ENCODE measurements around the gene TFF2. TPM values are rescaled to one million over a fixed set of nuclear protein-coding genes. Genes with fewer than 3 reads are reported as not detected.

Gene TFF2
- not detected for polyA plus RNA-seq (ENCODE audit: insufficient read length in 3 of 3)
- long read RNA-seq, donor 1, result 0 reads
- long read RNA-seq, donor 2, partial matches to known transcripts, result 0 of 1 reads
- long read RNA-seq, donor 2, other reads (novel, unspliced or antisense), result 0 of 1 reads
- long read RNA-seq, donor 3, result 0 reads
- long read RNA-seq, donor 4, result 0 reads
- long read RNA-seq, donor 5, partial matches to known transcripts, result 0 of 3 reads
- long read RNA-seq, donor 5, other reads (novel, unspliced or antisense), result 0 of 3 reads
- long read RNA-seq, donor 6, result 0 reads
- long read RNA-seq, donor 7, result 0 reads
- long read RNA-seq, donor 8, result 0 reads
- long read RNA-seq, donor 9, result 0 reads
- long read RNA-seq, donor 10, result 0 reads
- long read RNA-seq, donor 11, result 0 reads
- long read RNA-seq, donor 12, result 0 reads
- long read RNA-seq, donor 13, result 0 reads
- long read RNA-seq, donor 14, result 0 reads
- long read RNA-seq, donor 15, result 0 reads
- long read RNA-seq, donor 16, result 0 reads

DNA sequence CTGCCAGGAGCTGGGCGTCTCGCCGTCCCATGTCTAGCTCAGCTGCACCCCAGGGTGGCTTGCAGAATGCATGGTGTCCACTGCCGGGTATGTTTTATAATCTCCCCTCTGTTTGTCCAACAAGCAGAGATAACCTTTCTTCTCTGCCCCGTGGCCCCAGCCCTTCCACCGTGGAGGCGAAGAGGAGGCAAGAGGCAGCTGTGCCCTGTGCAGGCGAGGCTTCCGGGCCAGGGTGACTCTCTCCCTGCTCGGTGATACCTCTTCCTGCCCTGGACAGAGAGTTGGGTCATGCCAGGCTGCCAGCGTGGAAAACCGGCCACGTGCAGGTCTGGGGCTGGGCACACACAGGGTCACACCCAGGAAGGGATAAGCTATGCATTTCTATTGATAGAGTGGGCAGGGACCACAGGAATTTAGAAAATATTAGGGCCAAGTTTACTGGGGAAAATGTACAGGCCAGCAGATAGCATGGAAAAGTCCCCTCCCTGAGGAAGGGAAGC lies at the start of gene TFF2:
Gene TFF2, minus strand, starts transcription at position 68 of the 500 bp plus-strand sequence. Its CDS starts 37 bp downstream, at position 31.
- DNase-seq (ENCODE audit: extremely low read depth in 1 of 11, low read depth in 9 of 11, low spot score in 4 of 11), result no peak

DNA sequence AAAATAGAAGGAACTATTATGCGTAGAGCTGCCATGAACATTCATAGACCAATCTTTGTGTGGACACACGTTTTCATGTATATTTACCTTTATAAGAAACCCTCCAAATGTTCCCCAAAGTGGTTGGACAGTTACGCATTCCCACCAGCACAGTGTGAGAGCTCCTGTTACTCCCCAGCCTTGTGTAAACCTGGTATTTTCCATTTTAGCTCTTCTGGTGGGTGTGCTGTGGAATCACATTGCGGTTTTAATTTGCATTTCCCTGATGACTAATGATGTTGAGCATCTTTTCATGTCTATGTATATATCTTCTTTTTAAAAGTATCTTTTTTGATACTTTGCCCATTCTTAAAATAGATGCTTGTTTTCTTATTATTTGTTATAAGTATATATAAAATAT lies 49.7 kb upstream of the TFF2 start:
- no peak for DNase-seq (ENCODE audit: extremely low read depth in 1 of 11, low read depth in 9 of 11, low spot score in 4 of 11)

GRCh38 chr21:42398436-42399028 lies 47.7 kb upstream of the TFF2 start:
- DNase-seq (ENCODE audit: extremely low read depth in 1 of 11, low read depth in 9 of 11, low spot score in 4 of 11), result no peak

- DNase-seq (ENCODE audit: extremely low read depth in 1 of 11, low read depth in 9 of 11, low spot score in 4 of 11), result no peak
These were observed 47.1 kb upstream of the TFF2 start for GRCh38 chr21:42397746-42398394.

DNA sequence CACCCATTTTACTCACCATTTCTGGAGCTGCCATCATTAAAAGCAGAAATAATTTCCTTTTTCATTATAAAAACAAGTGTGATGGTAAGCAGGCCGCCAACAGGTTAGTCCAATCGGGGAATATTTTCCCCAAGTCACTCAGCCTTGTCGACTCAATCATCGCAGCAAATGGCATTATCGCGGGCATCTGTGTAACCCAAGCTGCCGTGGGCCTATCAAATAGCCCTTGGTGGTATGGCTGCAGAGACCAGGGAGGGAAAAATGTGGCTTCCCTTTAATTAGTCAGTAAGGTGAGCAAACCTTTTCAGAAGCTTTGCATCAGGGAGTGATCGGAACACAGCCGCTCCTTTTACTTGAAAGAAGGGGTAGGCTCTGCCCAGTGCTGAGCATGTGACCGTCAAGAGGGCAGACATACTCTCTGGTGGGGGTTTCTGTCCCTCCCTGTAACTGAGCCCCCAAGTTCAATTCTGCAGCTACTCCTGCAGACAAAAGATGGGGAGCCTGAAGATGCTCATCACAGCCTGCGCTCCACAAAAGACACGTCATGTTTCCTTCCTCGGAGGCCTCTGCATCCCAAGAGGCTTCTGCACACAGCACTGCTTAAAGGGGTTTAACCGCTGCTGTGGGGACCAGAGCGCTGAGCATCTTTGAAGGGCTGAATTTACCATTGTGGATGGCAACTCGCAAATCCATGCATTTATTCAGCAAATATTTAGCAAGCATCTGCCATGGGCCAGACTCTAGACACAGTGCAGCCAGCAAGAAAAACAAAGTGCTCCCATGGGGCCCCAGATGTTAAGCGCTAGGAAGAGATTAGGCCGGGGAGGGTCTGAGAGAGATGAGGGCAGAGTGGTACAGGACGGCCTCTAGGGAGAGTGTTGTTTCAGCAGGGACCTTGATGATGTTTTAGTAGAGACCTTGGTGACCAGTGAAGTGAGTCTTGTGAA lies 46.3 kb upstream of the TFF2 start:
- DNase-seq (ENCODE audit: extremely low read depth in 1 of 11, low read depth in 9 of 11, low spot score in 4 of 11), result no peak

DNA sequence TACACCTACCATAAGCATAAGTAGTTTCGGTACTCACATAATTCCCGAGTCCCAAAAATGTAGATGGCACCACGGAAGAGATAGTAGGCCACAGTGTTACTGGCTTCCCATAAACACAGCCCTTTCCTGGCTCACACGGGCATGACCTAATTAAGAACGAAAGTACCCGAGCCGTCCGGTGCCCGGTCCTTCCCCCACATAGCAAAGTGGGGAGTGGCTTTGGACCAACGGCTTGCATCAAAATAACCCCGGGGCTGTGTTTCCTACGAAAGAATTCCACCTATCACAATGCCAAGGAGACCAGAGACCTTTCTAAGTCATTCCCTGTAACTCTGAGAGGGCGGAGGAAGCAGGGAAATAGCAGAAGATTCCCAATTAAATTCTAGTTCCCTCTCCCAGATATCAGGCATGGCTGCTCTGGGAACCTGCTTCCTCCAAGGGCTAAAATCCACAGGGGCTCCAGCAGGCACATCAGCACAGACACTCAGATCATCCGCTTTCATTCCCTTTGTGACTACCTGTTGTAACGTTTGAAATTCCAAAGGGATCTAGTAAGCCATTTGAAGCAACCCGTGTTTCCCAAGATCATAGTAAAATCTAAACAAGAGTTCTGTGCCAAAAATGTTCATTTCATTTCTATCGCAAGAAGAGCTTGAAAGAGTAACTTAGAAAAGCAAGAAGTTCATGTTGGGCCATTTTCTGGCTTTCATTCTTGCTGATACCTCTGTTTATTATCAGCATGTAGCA lies 45.3 kb upstream of the TFF2 start, which contains the start of gene TMPRSS3:
Gene TMPRSS3, minus strand, starts transcription at position 148 of the 747 bp plus-strand sequence. CDS start 635 bp downstream, outside the sequence.
- DNase-seq (ENCODE audit: extremely low read depth in 1 of 11, low read depth in 9 of 11, low spot score in 4 of 11), result peak in 3 of 11 donors; percentile 26 to 48 (median 43)

GRCh38 chr21:42395302-42395701 lies 44.5 kb upstream of the TFF2 start:
- no peak for DNase-seq (ENCODE audit: extremely low read depth in 1 of 11, low read depth in 9 of 11, low spot score in 4 of 11)

DNA sequence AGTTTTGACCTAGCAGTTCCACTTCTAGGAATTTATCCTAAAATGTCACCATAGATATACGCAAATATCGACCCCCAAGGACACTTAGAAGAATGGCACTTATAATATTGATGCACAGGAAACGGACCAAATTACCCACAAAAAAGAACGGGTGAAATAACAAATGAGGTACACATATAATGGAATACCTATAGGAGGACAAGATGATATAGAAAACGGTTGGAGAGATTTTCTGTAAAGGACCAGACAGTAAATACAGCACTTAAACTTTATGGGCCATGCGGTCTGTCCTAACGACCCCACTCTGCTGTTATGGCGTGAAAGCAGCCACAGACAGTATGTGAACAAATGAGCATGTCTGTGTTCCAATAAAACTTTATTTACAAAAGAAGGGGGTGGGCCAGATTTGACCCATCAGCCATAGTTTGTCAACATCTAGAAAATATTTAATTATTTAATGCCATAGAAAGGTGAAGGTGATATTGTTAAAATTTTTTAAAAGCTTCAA lies 42.7 kb upstream of the TFF2 start:
- no peak for DNase-seq (ENCODE audit: extremely low read depth in 1 of 11, low read depth in 9 of 11, low spot score in 4 of 11)

GRCh38 chr21:42392731-42393442 lies 42.1 kb upstream of the TFF2 start:
- peak in 1 of 11 donors; percentile 24 for DNase-seq (ENCODE audit: extremely low read depth in 1 of 11, low read depth in 9 of 11, low spot score in 4 of 11)

- no peak for DNase-seq (ENCODE audit: extremely low read depth in 1 of 11, low read depth in 9 of 11, low spot score in 4 of 11)
These were observed 40.5 kb upstream of the TFF2 start for GRCh38 chr21:42391297-42391696.

DNA sequence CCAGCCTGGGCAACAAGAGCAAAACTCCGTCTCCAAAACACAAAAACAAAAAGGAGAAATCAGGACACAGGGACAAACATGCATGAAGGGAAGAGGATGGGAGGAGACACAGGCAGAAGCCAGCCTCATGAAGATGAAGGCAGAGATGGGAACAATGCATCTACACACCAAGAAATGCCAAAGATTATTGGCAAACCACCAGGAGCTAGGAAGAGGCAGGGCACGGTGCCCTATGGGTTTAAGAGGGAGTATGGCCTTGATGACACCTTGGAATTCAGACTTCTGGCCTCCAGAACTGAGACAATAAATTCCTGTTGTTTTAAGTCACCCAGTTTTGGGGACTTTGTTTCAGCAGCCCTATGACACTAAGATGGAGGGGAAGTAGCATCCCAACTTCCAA lies 39.9 kb upstream of the TFF2 start:
- DNase-seq (ENCODE audit: extremely low read depth in 1 of 11, low read depth in 9 of 11, low spot score in 4 of 11), result no peak

DNA sequence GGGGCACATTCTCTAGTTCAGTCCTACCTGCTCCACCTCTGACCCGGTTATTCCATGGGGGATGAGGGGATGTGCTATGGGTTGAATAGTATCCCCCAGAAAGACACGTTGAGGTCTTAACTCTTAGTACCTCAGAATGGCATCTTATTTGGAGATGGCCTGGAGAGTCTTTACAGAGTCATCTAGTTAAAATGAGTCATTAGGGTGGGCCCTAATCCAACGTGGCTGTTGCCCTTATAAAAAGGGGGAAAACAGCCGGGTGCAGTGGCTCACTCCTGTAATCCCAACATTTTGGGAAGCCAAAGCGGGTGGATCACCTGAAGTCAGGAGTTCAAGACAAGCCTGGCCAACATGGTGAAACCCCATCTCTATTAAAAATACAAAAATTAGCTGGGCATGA lies 39.4 kb upstream of the TFF2 start:
- DNase-seq (ENCODE audit: extremely low read depth in 1 of 11, low read depth in 9 of 11, low spot score in 4 of 11), result no peak

- DNase-seq (ENCODE audit: extremely low read depth in 1 of 11, low read depth in 9 of 11, low spot score in 4 of 11), result peak in 4 of 11 donors; percentile 33 to 48 (median 44)
These were observed 38.6 kb upstream of the TFF2 start for GRCh38 chr21:42389449-42389835.

DNA sequence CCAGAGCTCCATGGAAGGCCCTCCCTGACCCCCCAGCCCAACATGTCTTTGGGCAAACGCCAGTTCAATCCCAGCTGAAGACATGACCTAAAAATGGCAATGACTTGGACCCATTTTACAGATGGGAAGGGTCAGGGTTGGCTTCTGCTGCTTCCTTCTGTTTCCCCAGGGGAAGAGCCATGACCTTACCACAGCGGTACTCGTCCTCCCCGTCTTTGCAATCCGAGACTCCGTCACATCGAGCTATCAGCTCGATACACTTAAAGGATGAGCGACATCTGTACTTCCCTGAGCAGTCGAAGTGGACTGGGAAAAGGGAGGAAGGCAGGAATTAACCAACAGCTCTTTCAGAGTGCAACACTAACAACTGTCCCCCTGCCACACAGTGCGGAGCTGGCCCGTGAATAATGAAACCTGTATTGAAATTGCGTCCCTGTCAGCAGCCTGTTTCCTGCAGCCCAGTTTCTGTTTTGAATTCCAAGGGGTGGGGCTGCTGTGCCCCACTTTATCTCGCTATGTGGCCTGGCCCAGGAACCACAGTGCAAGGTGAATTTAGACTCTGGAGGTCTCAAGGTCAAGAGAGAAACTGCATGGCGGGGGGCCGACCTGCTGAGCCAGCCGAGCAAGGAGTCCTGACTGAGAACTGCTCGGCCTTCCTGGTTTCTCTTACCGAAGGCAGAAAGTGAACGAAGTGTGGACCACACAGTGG lies 38.1 kb upstream of the TFF2 start:
- peak in 3 of 11 donors; percentile 13 to 36 (median 19) for DNase-seq (ENCODE audit: extremely low read depth in 1 of 11, low read depth in 9 of 11, low spot score in 4 of 11)

- no peak for DNase-seq (ENCODE audit: extremely low read depth in 1 of 11, low read depth in 9 of 11, low spot score in 4 of 11)
These were observed 37.1 kb upstream of the TFF2 start for GRCh38 chr21:42387843-42388340.

DNA sequence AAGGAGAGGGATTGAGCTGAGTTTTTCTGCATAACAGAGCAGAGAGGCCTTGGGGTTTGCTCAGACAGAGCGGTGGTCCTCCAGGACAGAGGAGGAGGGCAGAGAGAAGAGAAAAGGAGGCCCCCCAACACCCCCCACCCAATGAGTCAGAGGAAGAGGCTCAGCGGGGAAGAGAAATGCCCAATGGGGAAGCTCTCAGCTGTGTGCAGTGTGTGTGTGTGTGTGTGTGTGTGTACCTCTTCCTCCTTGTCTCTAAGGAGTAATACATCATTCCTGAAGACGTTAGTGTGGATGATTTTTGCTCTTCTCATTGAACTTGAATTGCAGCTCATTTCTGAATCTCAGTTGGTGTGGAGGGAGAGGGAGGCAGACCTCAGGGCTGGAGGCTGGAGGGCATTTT lies 36.4 kb upstream of the TFF2 start:
- DNase-seq (ENCODE audit: extremely low read depth in 1 of 11, low read depth in 9 of 11, low spot score in 4 of 11), result no peak
